Measurements from ENCODE around the gene SLC30A4. TPM values are rescaled to one million over a fixed set of nuclear protein-coding genes. Genes with fewer than 3 reads are reported as not detected.

SLC30A4 gene
- total RNA-seq, 1 donor from 2014 or later, result 3.9 TPM

DNA sequence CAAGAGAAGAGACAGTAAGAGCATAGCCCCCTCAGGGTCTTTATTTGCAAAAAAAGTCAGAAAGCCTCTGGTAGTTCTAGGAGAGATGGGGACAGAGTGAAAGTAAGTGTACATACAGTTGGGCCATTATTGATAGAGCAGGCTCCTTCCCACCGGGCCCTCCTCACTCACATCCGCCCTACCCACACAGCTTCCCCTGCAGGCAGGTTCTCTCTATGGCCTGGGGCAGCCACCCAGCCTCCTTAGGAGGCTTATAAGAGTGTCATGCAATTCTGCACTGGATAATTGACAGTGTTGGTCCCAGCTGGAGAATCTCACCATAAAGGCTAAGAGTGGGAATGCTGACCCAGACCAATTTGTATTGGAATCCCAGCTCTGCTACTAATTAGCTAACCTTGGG, 49.5 kb downstream of the SLC30A4 start:
- ATAC-seq (ENCODE audit: low read depth) (no peak), DNase-seq (no peak)
- Mint-ChIP-seq H3K27ac (no peak overlapping the region), H3K27me3 (peaks cover 7% of the 10 kb centered on the region), H3K4me3 (no peak overlapping the region), H3K4me1 (no peaks in the 10 kb centered on the region), H3K36me3 (ENCODE audit: low read depth) (no peaks in the 10 kb centered on the region), H3K9me3 (no peaks in the 10 kb centered on the region)
- intact Hi-C loops (cut with micrococcal nuclease), result no loop called here
- ChIA-PET CTCF (no interaction called here), POLR2A (interaction anchor here (0.6 kb wide), 1 partner anchor 36 kb away, joined by 3 read pairs; no protein-coding TSS in a partner anchor)
- TF ChIP-seq, protein P1, sequence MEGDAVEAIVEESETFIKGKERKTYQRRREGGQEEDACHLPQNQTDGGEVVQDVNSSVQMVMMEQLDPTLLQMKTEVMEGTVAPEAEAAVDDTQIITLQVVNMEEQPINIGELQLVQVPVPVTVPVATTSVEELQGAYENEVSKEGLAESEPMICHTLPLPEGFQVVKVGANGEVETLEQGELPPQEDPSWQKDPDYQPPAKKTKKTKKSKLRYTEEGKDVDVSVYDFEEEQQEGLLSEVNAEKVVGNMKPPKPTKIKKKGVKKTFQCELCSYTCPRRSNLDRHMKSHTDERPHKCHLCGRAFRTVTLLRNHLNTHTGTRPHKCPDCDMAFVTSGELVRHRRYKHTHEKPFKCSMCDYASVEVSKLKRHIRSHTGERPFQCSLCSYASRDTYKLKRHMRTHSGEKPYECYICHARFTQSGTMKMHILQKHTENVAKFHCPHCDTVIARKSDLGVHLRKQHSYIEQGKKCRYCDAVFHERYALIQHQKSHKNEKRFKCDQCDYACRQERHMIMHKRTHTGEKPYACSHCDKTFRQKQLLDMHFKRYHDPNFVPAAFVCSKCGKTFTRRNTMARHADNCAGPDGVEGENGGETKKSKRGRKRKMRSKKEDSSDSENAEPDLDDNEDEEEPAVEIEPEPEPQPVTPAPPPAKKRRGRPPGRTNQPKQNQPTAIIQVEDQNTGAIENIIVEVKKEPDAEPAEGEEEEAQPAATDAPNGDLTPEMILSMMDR (IDR thresholded peaks at IDR 0.05), result no peak

DNA sequence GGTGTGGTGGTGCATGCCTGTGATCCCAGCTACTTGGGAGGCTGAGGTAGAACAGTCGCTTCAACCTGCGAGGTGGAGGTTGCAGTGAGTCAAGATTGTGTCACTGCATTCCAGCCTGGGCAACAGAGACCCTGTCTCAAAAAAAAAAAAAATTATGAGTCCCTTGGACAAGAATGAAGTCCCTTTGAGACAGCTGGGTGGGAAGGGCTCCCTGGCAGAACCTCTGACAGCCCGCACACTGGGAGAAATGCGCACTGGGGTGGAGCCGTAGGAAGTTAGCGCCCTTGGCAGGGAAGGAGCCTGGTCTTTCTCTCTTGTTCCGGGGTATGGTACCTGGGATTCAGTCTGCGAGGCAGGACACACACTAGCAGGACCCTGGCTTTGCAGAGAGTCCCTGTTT, 51.4 kb downstream of the SLC30A4 start:
- Mint-ChIP-seq H3K4me3 (no peak overlapping the region), H3K27me3 (peaks cover 7% of the 10 kb centered on the region), H3K4me1 (no peaks in the 10 kb centered on the region), H3K27ac (no peak overlapping the region), H3K9me3 (no peaks in the 10 kb centered on the region), H3K36me3 (ENCODE audit: low read depth) (no peaks in the 10 kb centered on the region)
- TF ChIP-seq, protein P1 (IDR thresholded peaks at IDR 0.05), result no peak
- ChIA-PET CTCF (no interaction called here), POLR2A (no interaction called here)
- DNase-seq, result no peak
- no peak for ATAC-seq (ENCODE audit: low read depth)
- intact Hi-C loops (cut with micrococcal nuclease), result no loop called here

DNA sequence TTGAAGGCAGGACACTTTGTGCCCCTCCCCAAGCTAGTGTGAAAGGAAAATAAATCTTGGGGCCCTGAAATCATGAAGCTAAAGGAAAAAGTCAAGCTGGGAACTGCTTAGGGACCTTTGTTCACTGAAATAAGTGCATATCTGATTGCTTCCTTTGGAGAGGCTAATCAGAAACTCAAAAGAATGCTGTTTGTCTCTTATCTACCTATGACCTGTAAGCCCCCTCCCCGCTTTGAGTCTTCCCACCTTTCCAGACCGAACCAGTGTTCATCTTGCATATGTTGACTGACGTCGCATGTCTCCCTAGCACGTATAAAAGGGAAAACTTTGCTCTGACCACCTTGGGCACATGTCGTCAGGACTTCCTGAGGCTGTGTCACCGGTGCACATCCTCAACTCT, 53.1 kb downstream of the SLC30A4 start:
- DNase-seq, result no peak
- ATAC-seq (ENCODE audit: low read depth), result no peak
- CTCF ChIA-PET, result interaction anchor here (1.0 kb wide), 1 partner anchor 12 kb away, joined by 3 read pairs; no protein-coding TSS in a partner anchor
- POLR2A ChIA-PET, result no interaction called here
- H3K36me3 Mint-ChIP-seq (ENCODE audit: low read depth), result no peaks in the 10 kb centered on the region
- no peak overlapping the region for H3K4me3 Mint-ChIP-seq
- no peak overlapping the region for H3K27ac Mint-ChIP-seq
- no peaks in the 10 kb centered on the region for H3K4me1 Mint-ChIP-seq
- TF ChIP-seq, protein P1 (IDR thresholded peaks at IDR 0.05), result no peak
- no peaks in the 10 kb centered on the region for H3K9me3 Mint-ChIP-seq
- H3K27me3 Mint-ChIP-seq, result peaks cover 7% of the 10 kb centered on the region
- intact Hi-C loops (cut with micrococcal nuclease), result no loop called here

DNA sequence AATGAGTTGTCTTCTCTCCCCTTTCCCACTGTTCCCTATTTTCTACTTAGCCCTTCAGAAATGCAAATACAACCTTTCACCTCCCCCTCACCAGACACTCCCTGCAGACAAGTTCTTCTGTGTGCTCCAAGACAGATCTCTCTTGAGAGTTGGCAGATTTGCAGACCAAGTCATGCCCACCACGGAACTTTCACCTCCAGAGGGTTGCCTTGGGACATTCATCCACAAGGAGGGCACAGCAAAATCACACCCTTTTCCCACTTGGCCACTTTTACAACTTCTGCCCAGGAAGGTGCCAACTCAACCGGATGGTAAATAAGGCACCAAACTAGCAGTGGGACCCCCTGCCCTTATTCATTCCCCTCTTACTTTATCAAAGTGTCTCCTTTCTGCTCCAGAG, 53.5 kb downstream of the SLC30A4 start:
- ATAC-seq (ENCODE audit: low read depth) (no peak), DNase-seq (no peak)
- H3K27me3 Mint-ChIP-seq, result peaks cover 7% of the 10 kb centered on the region
- intact Hi-C loops (cut with micrococcal nuclease), result no loop called here
- H3K4me3 Mint-ChIP-seq, result no peak overlapping the region
- H3K36me3 Mint-ChIP-seq (ENCODE audit: low read depth), result no peaks in the 10 kb centered on the region
- no peak overlapping the region for H3K27ac Mint-ChIP-seq
- no peaks in the 10 kb centered on the region for H3K9me3 Mint-ChIP-seq
- no peaks in the 10 kb centered on the region for H3K4me1 Mint-ChIP-seq
- ChIA-PET CTCF (interaction anchor here (1.0 kb wide), 1 partner anchor 12 kb away, joined by 3 read pairs; no protein-coding TSS in a partner anchor), POLR2A (no interaction called here)
- TF ChIP-seq, protein P1 (IDR thresholded peaks at IDR 0.05), result no peak

DNA sequence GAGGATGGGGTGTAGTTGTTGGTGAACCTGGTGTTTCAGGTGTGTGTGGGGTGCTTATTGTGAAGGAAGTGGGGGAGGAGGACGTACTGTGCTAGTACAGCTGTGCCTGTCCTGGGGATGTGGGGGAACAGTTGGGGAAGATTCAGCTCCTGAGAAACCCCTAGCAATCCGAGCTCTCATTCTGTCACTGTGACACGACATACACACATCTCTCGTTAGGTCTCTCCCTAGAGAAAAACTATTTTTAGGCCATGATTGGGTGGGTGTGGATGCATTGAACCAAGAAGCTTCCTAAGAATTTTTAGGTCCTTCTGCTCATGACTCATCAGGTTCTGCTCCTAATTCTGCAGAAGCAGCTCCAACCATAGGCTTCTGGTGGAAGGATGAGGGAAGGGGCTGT, 54.3 kb downstream of the SLC30A4 start:
- DNase-seq (no peak), ATAC-seq (ENCODE audit: low read depth) (no peak)
- no peak overlapping the region for H3K27ac Mint-ChIP-seq
- TF ChIP-seq, protein P1 (IDR thresholded peaks at IDR 0.05), result no peak
- intact Hi-C loops (cut with micrococcal nuclease), result no loop called here
- CTCF ChIA-PET, result no interaction called here
- no peak overlapping the region for H3K4me3 Mint-ChIP-seq
- POLR2A ChIA-PET, result no interaction called here
- H3K36me3 Mint-ChIP-seq (ENCODE audit: low read depth), result no peaks in the 10 kb centered on the region
- no peaks in the 10 kb centered on the region for H3K4me1 Mint-ChIP-seq
- no peaks in the 10 kb centered on the region for H3K9me3 Mint-ChIP-seq
- H3K27me3 Mint-ChIP-seq, result peaks cover 7% of the 10 kb centered on the region

All from activated B cell treated with CpG ODN at 0.5 μM for 24 hours (primary cell).